ENCODE data around the gene DIPK1C.

The DIPK1C gene

GRCh38 chr18:74387383-74387782 is 69.7 kb downstream of the DIPK1C start:
- DNase-seq: no peak

Data from inflammatory macrophage (primary cell).